HG03575 (cell line): ENCODE measurements around the gene GPRIN3.

Experiments used
- ATAC-seq: cut with Tn5 transposase; IDR thresholded peaks from one replicate; pipeline ENCODE4 v1.9.1; 2021; ENCODE audit not compliant: unreplicated experiment, insufficient number of reproducible peaks, low FRiP score; ENCODE audit errors: extremely low read depth

GPRIN3 gene

DNA sequence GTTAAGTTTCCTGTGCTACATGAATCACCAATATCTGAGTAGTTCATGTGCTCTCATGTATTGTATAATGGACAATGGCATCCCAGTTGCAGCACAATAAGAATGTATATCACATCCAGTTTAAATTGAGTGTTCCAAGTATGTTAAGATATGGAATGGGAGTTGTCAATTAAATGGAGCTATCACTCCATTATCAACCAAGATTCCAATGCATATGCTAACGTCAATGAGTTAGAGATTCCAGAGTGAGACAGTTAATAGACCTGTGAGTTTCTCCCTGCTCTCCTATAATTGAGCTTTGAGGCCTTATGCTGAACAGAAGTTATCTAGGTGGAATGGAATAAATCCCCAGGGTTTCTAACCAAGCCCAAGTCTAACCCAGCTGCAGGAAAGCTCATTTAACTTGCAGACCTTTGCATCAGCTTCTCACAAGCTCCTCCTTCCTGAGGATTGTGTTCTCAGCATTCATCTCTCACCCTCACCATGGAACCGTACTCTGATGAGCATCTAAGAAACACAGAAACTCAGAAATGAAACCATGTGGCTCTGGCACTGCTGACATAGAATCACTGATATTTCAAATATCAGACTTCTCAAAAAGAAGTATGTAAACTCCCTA, 111.4 kb downstream of the GPRIN3 start:
- ATAC-seq, result no peak

- ATAC-seq, result no peak
Observed at GRCh38 chr4:89193843-89194242, 113.8 kb downstream of the GPRIN3 start.
